ENCODE data around the gene DNAL1. TPM values are rescaled to one million over a fixed set of nuclear protein-coding genes. Genes with fewer than 3 reads are reported as not detected.

DNAL1 gene
- polyA plus RNA-seq, 2 of the 4 experiments (the other 2 are of a cell fraction): 8.3 to 16.3 TPM

GRCh38 chr14:73751157-73751691, 106.4 kb downstream of the DNAL1 start:
- CTCF ChIA-PET: interaction anchor here (0.7 to 12.5 kb wide), 7 partner anchors 9 to 99 kb away, joined by 3 to 210 read pairs (median 4); a partner anchor contains a TSS
- no peak for FAIRE-seq
- 91% methylated on average over 7 of the region's 7 CpGs for WGBS (ENCODE audit: missing lambda C conversion rate)

GRCh38 chr14:73752297-73752992, 107.7 kb downstream of the DNAL1 start:
- DNase-seq (ENCODE audit: low read depth in 1 of 2, low spot score in 1 of 2): peak in 1 of 2 experiments; percentile 53
- ChIA-PET POLR2A (no interaction called here), CTCF (interaction anchor here (1.0 to 12.5 kb wide), 6 partner anchors 10 to 98 kb away, joined by 3 to 210 read pairs (median 4); no protein-coding TSS in a partner anchor)

More at GRCh38 chr14:73751157-73751691, 106.4 kb downstream of the DNAL1 start:
- H3K4me1 ChIP-seq: peaks cover 80% of the 10 kb centered on the region
- POLR2A ChIA-PET: no interaction called here
- no peak overlapping the region for H3K4me2 ChIP-seq
- no peak overlapping the region for H3K4me3 ChIP-seq
- ATAC-seq (no peak), DNase-seq (ENCODE audit: low read depth in 1 of 2, low spot score in 1 of 2) (no peak)
- no peak for TF ChIP-seq RNF2 (IDR thresholded peaks at IDR 0.05; ENCODE audit: borderline replicate concordance, low read depth)
- TF ChIP-seq CBX2 (IDR thresholded peaks at IDR 0.05; ENCODE audit: borderline replicate concordance, low read depth): no peak
- TF ChIP-seq ESRRA (IDR thresholded peaks at IDR 0.05; ENCODE audit: borderline replicate concordance, low read length): no peak
- TF ChIP-seq FOXS1 (CRISPR knock-in tag; IDR thresholded peaks at IDR 0.05): no peak
- TF ChIP-seq JUN (IDR thresholded peaks at IDR 0.05): no peak
- TF ChIP-seq EP300 (IDR thresholded peaks at IDR 0.05): no peak
- no peak overlapping the region for H3K27ac ChIP-seq
- H3K9me3 ChIP-seq: no peaks in the 10 kb centered on the region

More at GRCh38 chr14:73752297-73752992, 107.7 kb downstream of the DNAL1 start:
- TF ChIP-seq HOXB5 (CRISPR knock-in tag; IDR thresholded peaks at IDR 0.05) (no peak), HEYL (CRISPR knock-in tag; IDR thresholded peaks at IDR 0.05) (no peak), NFE2L2 (conservative IDR thresholded peaks at IDR 0.05; ENCODE audit: low read length) (no peak), CTCF (IDR thresholded peaks at IDR 0.05) (0 out of 3 replicates have a peak, but pooled peaks have one; percentile 10), EP300 (IDR thresholded peaks at IDR 0.05) (no peak)
- 62% methylated on average over 7 of the region's 7 CpGs for WGBS (ENCODE audit: missing lambda C conversion rate)
- H3K4me3 ChIP-seq: no peak overlapping the region
- ATAC-seq (peak; percentile 40 to 56; a peak in 4 of 6 replicates), FAIRE-seq (no peak)
- peak overlapping the region; percentile 99 for H3K4me2 ChIP-seq
- H3K4me1 ChIP-seq: peaks cover 83% of the 10 kb centered on the region
- peak overlapping the region; percentile 65 to 99; a peak in 5 of 6 replicates for H3K27ac ChIP-seq
- no peaks in the 10 kb centered on the region for H3K9me3 ChIP-seq

Small RNA genes within 50 kb of the gene (small RNA-seq; reads per million reads assigned to genes)
- 0 to 8.6 (median 0) reads per million in 6 experiments for gene RNU6-240P

Other genes starting within 250 kb of the DNAL1 start
- 134 and 151 TPM in 2 replicates for gene NUMB, start 186.4 kb upstream of the DNAL1 start, polyA plus RNA-seq (2011; rRNA removed)
- gene NUMB, start 186.4 kb upstream of the DNAL1 start, polyA plus RNA-seq (2017; fragmentation: RNase III; extraction: RNeasy Plus Mini Kit Qiagen cat#74134 plus additional on column Dnase treatment): 34.6 to 41.2 TPM (median 40.8 TPM) in 3 replicates
- 11.4 and 11.9 TPM in 2 replicates for gene RIOX1, start 154.1 kb upstream of the DNAL1 start, polyA plus RNA-seq (2011; rRNA removed)
- 16.5 to 17.5 TPM (median 17.1 TPM) in 3 replicates for gene RIOX1, start 154.1 kb upstream of the DNAL1 start, polyA plus RNA-seq (2017; fragmentation: RNase III; extraction: RNeasy Plus Mini Kit Qiagen cat#74134 plus additional on column Dnase treatment)
- 7.7 and 9.0 TPM in 2 replicates for gene ACOT1, start 107.8 kb upstream of the DNAL1 start, polyA plus RNA-seq (2011; rRNA removed)
- 5.3 to 8.0 TPM (median 7.5 TPM) in 3 replicates for gene ACOT1, start 107.8 kb upstream of the DNAL1 start, polyA plus RNA-seq (2017; fragmentation: RNase III; extraction: RNeasy Plus Mini Kit Qiagen cat#74134 plus additional on column Dnase treatment)
- gene HEATR4, start 86.0 kb upstream of the DNAL1 start, polyA plus RNA-seq (2011; rRNA removed): 0.06 and 0.15 TPM in 2 replicates
- gene HEATR4, start 86.0 kb upstream of the DNAL1 start, polyA plus RNA-seq (2017; fragmentation: RNase III; extraction: RNeasy Plus Mini Kit Qiagen cat#74134 plus additional on column Dnase treatment): 0.09 TPM in 1 of 3 replicates, not detected in the others
- gene ACOT2, start 75.8 kb upstream of the DNAL1 start, polyA plus RNA-seq (2011; rRNA removed): 59.5 and 61.6 TPM in 2 replicates
- 59.6 to 64.8 TPM (median 64.6 TPM) in 3 replicates for gene ACOT2, start 75.8 kb upstream of the DNAL1 start, polyA plus RNA-seq (2017; fragmentation: RNase III; extraction: RNeasy Plus Mini Kit Qiagen cat#74134 plus additional on column Dnase treatment)
- 2.7 and 3.4 TPM in 2 replicates for gene ACOT4, start 53.1 kb upstream of the DNAL1 start, polyA plus RNA-seq (2011; rRNA removed)
- gene ACOT4, start 53.1 kb upstream of the DNAL1 start, polyA plus RNA-seq (2017; fragmentation: RNase III; extraction: RNeasy Plus Mini Kit Qiagen cat#74134 plus additional on column Dnase treatment): 1.6 TPM in 3 replicates
- gene ACOT6, start 32.5 kb upstream of the DNAL1 start, polyA plus RNA-seq (2011; rRNA removed): not detected in 2 replicates
- gene ACOT6, start 32.5 kb upstream of the DNAL1 start, polyA plus RNA-seq (2017; fragmentation: RNase III; extraction: RNeasy Plus Mini Kit Qiagen cat#74134 plus additional on column Dnase treatment): not detected in 3 replicates
- gene PNMA1, start 69.4 kb downstream of the DNAL1 start, polyA plus RNA-seq (2011; rRNA removed): 20.8 and 21.2 TPM in 2 replicates
- 43.4 to 49.8 TPM (median 47.3 TPM) in 3 replicates for gene PNMA1, start 69.4 kb downstream of the DNAL1 start, polyA plus RNA-seq (2017; fragmentation: RNase III; extraction: RNeasy Plus Mini Kit Qiagen cat#74134 plus additional on column Dnase treatment)
- 17.7 and 30.5 TPM in 2 replicates for gene PTGR2, start 206.8 kb downstream of the DNAL1 start, polyA plus RNA-seq (2011; rRNA removed)
- 11.3 to 14.0 TPM (median 13.5 TPM) in 3 replicates for gene PTGR2, start 206.8 kb downstream of the DNAL1 start, polyA plus RNA-seq (2017; fragmentation: RNase III; extraction: RNeasy Plus Mini Kit Qiagen cat#74134 plus additional on column Dnase treatment)
- 70.8 and 87.7 TPM in 2 replicates for gene ZNF410, start 241.9 kb downstream of the DNAL1 start, polyA plus RNA-seq (2011; rRNA removed)
- 33.2 to 35.8 TPM (median 35.3 TPM) in 3 replicates for gene ZNF410, start 241.9 kb downstream of the DNAL1 start, polyA plus RNA-seq (2017; fragmentation: RNase III; extraction: RNeasy Plus Mini Kit Qiagen cat#74134 plus additional on column Dnase treatment)

Measured in A549 (cell line).